NCI-H2196 (cell line): Measurements from ENCODE around the gene CCDC77.

Experiments
- DNase-seq: peaks from one replicate; lab custom pipeline; 2025; ENCODE audit not compliant: unreplicated experiment; lab: John Stamatoyannopoulos, UW

The CCDC77 gene

DNA sequence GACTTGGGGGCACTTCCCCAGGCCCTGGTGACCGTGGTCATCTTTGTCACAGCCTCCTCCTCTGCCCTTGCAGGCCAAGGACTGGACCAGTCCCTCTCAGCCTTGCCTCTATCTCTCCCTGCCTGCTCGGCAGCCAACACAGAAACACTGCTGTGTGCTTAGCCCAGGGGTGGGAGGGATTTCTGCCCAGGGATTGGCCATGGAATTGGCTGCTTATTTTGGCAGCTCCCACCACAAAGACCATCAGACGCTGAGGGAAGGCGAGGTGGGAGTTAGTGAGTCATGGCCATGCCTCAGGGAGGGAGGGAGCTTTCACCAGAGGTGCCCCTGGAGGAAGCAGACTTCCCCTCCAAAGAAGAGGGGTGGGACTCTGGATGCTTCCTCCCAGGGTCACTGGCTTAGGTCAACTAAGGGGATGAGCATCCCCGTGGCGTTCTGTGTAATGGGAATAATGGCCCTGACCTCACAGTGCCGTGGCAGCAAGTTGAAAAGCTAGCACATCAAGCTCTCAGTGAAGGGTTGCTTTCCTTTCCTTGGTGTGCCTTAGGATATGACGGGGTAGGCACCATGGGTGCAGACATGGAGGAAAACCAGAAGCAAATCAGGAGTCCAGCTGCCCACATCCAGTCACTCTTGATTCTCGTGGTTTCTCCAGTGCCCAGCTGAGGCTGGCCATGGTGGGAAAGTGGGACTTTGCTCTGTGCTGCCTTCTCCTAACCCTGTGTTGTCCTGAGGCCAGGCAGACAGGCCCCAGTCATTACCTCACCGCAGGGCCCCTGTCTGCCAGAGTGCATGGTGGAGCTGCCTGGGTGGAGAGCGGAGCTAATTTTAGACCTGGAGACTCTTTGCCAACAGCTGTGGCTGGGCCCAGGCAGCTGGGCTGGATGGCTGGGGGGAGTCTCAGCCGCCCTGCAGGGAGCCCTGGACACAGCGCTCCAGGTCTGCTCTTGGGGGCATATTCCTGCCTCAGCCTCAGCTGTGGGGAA is 79.7 kb downstream of the CCDC77 start:
- no peak for DNase-seq

GRCh38 chr12:482061-482460 is 80.6 kb downstream of the CCDC77 start:
- DNase-seq: no peak

- no peak for DNase-seq
Observed at GRCh38 chr12:484096-484495, 82.7 kb downstream of the CCDC77 start.

- no peak for DNase-seq
Observed at GRCh38 chr12:490260-490659, 88.8 kb downstream of the CCDC77 start.
